HG03342 (cell line): ENCODE data around the gene WDCP.
"Not testable (repeated sequence)": the region's sequence is repeated elsewhere in the genome, so short reads cannot be mapped to it uniquely, and the experiment has no call there.

Experiments used
- ATAC-seq: cut with Tn5 transposase; IDR thresholded peaks from one replicate; pipeline ENCODE4 v1.9.1; 2021; ENCODE audit warnings: mild to moderate bottlenecking, moderate library complexity; ENCODE audit not compliant: unreplicated experiment

WDCP gene

GRCh38 chr2:24046930-24047702 is at the start of gene WDCP:
Gene WDCP (minus strand): TSS chr2:24047391. CDS start chr2:24039494, 7,897 bp downstream.
- peak; percentile 100 for ATAC-seq

GRCh38 chr2:24095171-24095677 is 48.0 kb upstream of the WDCP start:
- ATAC-seq: not testable (repeated sequence)

GRCh38 chr2:24093270-24093669 is 46.1 kb upstream of the WDCP start:
- ATAC-seq: not testable (repeated sequence)

GRCh38 chr2:24088821-24089359 is 41.7 kb upstream of the WDCP start:
- no peak for ATAC-seq

- no peak for ATAC-seq
Measured at GRCh38 chr2:24087032-24087431, 39.8 kb upstream of the WDCP start.

GRCh38 chr2:24086241-24086640 is 39.0 kb upstream of the WDCP start:
- no peak for ATAC-seq

GRCh38 chr2:24085200-24085489 is 38.0 kb upstream of the WDCP start:
- no peak for ATAC-seq

GRCh38 chr2:24084386-24085199 is 37.4 kb upstream of the WDCP start, which contains the start of gene TP53I3:
Gene TP53I3 (minus strand): TSS chr2:24084834. CDS start chr2:24084326, 508 bp downstream.
- ATAC-seq: peak; percentile 70

GRCh38 chr2:24083567-24084385 is 36.6 kb upstream of the WDCP start:
- ATAC-seq: peak; percentile 83

- ATAC-seq: no peak
Measured at GRCh38 chr2:24082787-24083566, 35.8 kb upstream of the WDCP start.

- ATAC-seq: no peak
Measured at GRCh38 chr2:24080701-24081100, 33.5 kb upstream of the WDCP start.

- ATAC-seq: no peak
Measured at GRCh38 chr2:24077879-24078278, 30.7 kb upstream of the WDCP start.

- ATAC-seq: no peak
Measured at GRCh38 chr2:24077535-24077877, 30.3 kb upstream of the WDCP start.

GRCh38 chr2:24076849-24077534 is 29.8 kb upstream of the WDCP start:
- peak; percentile 9 for ATAC-seq

- peak; percentile 93 for ATAC-seq
Measured at GRCh38 chr2:24075915-24076848, 29.0 kb upstream of the WDCP start, which contains the start of gene SF3B6. Gene SF3B6 (minus strand): TSS chr2:24076326. CDS start chr2:24076229, 97 bp downstream.

GRCh38 chr2:24075259-24075658 is 28.1 kb upstream of the WDCP start:
- ATAC-seq: no peak

- ATAC-seq: no peak
Measured at GRCh38 chr2:24073816-24074215, 26.6 kb upstream of the WDCP start.

GRCh38 chr2:24072259-24072658 is 25.1 kb upstream of the WDCP start:
- ATAC-seq: no peak
